Spleen (tissue), 11 donors: Measurements from ENCODE around the gene ZNF778. TPM values are rescaled to one million over a fixed set of nuclear protein-coding genes. Genes with fewer than 3 reads are reported as not detected.

ENCODE experiments used
- DNase-seq: peaks from one replicate; pipeline ENCODE4 v3.0.0-alpha.2; 2020
- H3K27ac ChIP-seq, 8 donors: fragments of 200-600 bp; sonication (generic) in 7 of 8; 1 replicate in 4 of 8; 2 replicates in 4 of 8; pipeline versions ENCODE4 v1.5.0 to v1.8.0; 2016 to 2021; ENCODE audit warnings: inconsistent platforms in 4 of 8, mild to moderate bottlenecking in 4 of 8, moderate library complexity in 1 of 8
- H3K27me3 ChIP-seq, 7 donors: fragments of 200-600 bp; sonication (generic) in 6 of 7; replicated peaks in 1 of 7; 1 replicate in 4 of 7; 2 replicates in 3 of 7; pipeline versions ENCODE4 v1.5.0 to v1.8.0; 2016 to 2021; ENCODE audit warnings: inconsistent platforms in 3 of 7, mild to moderate bottlenecking in 1 of 7
- H3K36me3 ChIP-seq, 6 donors: fragments of 200-600 bp; sonication (generic) in 5 of 6; 1 replicate in 4 of 6; 2 replicates in 2 of 6; pipeline versions ENCODE4 v1.5.0 to v1.8.0; 2016 to 2021; ENCODE audit warnings: inconsistent platforms in 2 of 6
- H3K4me1 ChIP-seq, 6 donors: fragments of 200-600 bp; sonication (generic) in 5 of 6; 1 replicate in 3 of 6; 2 replicates in 3 of 6; pipeline versions ENCODE4 v1.5.0 to v1.8.0; 2016 to 2021; ENCODE audit warnings: inconsistent platforms in 3 of 6
- H3K4me3 ChIP-seq, 8 donors: fragments of 200-600 bp; sonication (generic) in 7 of 8; 1 replicate in 4 of 8; 2 replicates in 4 of 8; pipeline versions ENCODE4 v1.5.0 to v1.8.0; 2016 to 2021; ENCODE audit warnings: inconsistent platforms in 4 of 8, mild to moderate bottlenecking in 4 of 8, moderate library complexity in 2 of 8
- H3K9me3 ChIP-seq, 8 donors: fragments of 200-600 bp; sonication (generic) in 7 of 8; 1 replicate in 4 of 8; 2 replicates in 4 of 8; pipeline versions ENCODE4 v1.5.0 to v1.8.0; 2016 to 2021; ENCODE audit warnings: inconsistent platforms in 4 of 8
- POLR2A ChIP-seq, 3 donors: fragments of 450-650 bp; IDR thresholded peaks; one replicate each; pipeline ENCODE4 v1.5.1; 2017; ENCODE audit warnings: antibody characterized with exemption in 3 of 3, mild to moderate bottlenecking in 1 of 3
- POLR2AphosphoS5 ChIP-seq, 3 donors: sonication (generic); formaldehyde crosslinking; IDR thresholded peaks; one replicate each; pipeline ENCODE4 v1.5.1; 2017; ENCODE audit warnings: antibody characterized with exemption in 3 of 3
- WGBS, 5 donors: extraction: QIAGEN DNeasy Blood & Tissue Kit in 3 of 5; methylation state at CpG; one replicate each; pipeline versions ENCODE4 v1.1.5 to v1.1.7; 2013 to 2018; 5-methylcytosine and 5-hydroxymethylcytosine counted together
- intact Hi-C: fragments of 100-400 bp; cut with DNase I; formaldehyde crosslinking; loops from one replicate; pipeline ENCODE4 v1.15.0; 2023; ENCODE audit warnings: low total_unique reads
- polyA plus RNA-seq, 3 donors: library from polyadenylated mRNA; stranded (reverse); fragments of 200-250 nt; gene quantifications; one replicate each; pipeline ENCODE4 v1.2.1, GENCODE V29; 2013
- total RNA-seq, 7 donors: library from RNA; depleted of rRNA in 3 of 7; stranded (reverse); fragments of >200 nt in 3 of 7; fragmentation: NEBNext Ultra II Directional in 4 of 7; extraction: Animal tissue kit (Norgen Biotek cat#: 25700) in 4 of 7; gene quantifications; one replicate each; pipeline versions ENCODE4 v1.1.0 to v1.2.1, GENCODE V29; 2016 to 2021
- TF ChIP-seq, protein P1 (sequence below), 11 experiments: fragments of 200-600 bp in 7 of 11; fragments of 450-650 bp in 4 of 11; sonication (generic) in 4 of 11; IDR thresholded peaks in 8 of 11; conservative IDR thresholded peaks in 3 of 11; 1 replicate in 7 of 11; 2 replicates in 4 of 11; pipeline versions ENCODE4 v1.4.0 to v1.8.0; 2016 to 2021; ENCODE audit warnings: antibody characterized with exemption in 11 of 11, inconsistent platforms in 4 of 11, mild to moderate bottlenecking in 1 of 11
- donor health status: healthy with polysubstance abuse.
- donor health status: DM: no; HTN: no; CAD: no; lungs with moderate emphysema.
- donor health status: DM: no; HTN: no; CAD: no.
- donor health status: Bipolar disorder and iron deficiency.
- donor health status: healthy.
- donor health status: DM: no; HTN: no; CAD: no.
- donor health status: DM: yes; HTN: yes; CAD: no.

The ZNF778 gene
- total and polyA plus RNA-seq, 10 donors = 1.6 to 34.4 (median 10.7) TPM

DNA sequence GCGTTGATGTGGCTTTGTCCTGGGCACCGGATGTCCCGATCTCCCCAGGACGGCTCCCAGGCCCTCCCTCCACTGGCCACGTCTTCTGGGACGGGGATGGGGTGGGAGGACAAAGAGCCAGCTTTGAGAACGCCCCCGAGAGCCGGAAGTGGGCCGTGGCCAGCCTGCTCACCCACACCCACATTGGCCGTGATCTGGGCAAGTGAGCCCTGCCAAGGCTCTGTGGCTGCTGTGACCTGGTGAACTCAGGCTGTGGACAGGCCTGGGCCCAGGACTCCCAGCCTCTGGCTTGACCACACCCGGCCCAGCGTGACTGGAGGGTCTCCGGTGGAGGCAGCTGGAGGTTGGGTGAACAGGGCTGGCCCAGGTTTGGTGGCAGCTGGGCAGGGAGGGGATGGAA is 42.6 kb upstream of the ZNF778 start:
- H3K9me3 ChIP-seq = no peaks in the 10 kb centered on the region
- DNase-seq = no peak
- TF ChIP-seq POLR2A (IDR thresholded peaks at IDR 0.05) (no peak), POLR2AphosphoS5 (IDR thresholded peaks at IDR 0.05) (peak in 2 of 3 donors; percentile 32 to 74)
- H3K36me3 ChIP-seq = no peaks in the 10 kb centered on the region
- H3K4me3 ChIP-seq = no peak overlapping the region
- H3K27me3 ChIP-seq = peaks cover 0 to 74% (median 6%) of the 10 kb centered on the region in 7 donors
- H3K27ac ChIP-seq = peak overlapping the region in 6 of 8 donors; percentile 14 to 64 (median 47)
- H3K4me1 ChIP-seq = peaks cover 6 to 51% (median 27%) of the 10 kb centered on the region in 6 donors
- intact Hi-C loops = no loop called here
- WGBS, 5 donors = 63 to 83% (median 79%) methylated on average over 1 to 14 of the region's 14 CpGs

DNA sequence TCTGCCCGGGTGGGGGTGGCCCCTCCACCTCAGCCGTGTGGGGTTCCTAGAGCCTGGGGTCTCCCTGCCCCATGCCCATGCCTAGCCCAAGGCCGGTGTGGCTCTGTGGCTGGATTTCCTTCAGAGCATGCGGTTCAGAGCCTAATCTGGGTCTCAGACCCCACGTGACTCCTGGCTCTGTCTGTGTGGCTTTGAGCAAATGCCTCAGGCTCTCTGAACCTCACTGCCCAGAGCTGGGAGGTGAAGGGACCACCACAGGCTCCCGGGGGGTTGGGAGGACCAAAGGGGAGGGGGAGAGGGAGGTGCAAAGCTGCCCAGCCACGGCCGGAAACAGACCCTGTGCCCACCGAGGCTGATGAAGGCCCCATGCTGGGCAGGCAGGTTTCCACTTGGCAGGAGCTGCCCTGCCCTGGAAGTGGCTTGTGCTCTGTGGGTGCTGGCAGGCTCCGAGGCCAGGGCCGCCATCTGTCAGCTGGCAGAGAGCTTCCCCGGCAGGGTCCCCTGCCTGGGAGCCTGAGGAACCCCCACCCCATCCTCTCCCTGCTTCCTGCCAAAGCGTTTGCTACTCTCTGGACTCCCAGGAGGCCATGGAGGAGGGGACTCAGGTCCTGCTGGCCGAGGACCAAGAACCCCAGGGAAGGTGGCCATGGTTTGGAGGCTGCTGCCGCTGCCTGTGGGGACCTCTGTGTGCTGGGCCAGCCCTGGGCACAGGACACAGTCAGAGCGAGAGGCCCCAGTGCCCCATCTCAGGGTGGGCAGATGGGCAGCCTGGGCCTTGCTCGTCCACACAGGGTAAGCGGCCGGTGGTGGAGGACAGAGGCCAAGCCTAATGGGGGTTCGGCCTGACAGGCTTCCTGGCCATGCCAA is 42.0 kb upstream of the ZNF778 start:
- Histone ChIP-seq H3K4me3 (no peak overlapping the region), H3K27me3 (peaks cover 0 to 74% (median 5%) of the 10 kb centered on the region in 7 donors), H3K4me1 (peaks cover 6 to 45% (median 21%) of the 10 kb centered on the region in 6 donors), H3K36me3 (no peaks in the 10 kb centered on the region), H3K27ac (peak overlapping the region in 6 of 8 donors; percentile 14 to 64 (median 47)), H3K9me3 (no peaks in the 10 kb centered on the region)
- intact Hi-C loops = no loop called here
- DNase-seq = no peak
- TF ChIP-seq, protein P1, sequence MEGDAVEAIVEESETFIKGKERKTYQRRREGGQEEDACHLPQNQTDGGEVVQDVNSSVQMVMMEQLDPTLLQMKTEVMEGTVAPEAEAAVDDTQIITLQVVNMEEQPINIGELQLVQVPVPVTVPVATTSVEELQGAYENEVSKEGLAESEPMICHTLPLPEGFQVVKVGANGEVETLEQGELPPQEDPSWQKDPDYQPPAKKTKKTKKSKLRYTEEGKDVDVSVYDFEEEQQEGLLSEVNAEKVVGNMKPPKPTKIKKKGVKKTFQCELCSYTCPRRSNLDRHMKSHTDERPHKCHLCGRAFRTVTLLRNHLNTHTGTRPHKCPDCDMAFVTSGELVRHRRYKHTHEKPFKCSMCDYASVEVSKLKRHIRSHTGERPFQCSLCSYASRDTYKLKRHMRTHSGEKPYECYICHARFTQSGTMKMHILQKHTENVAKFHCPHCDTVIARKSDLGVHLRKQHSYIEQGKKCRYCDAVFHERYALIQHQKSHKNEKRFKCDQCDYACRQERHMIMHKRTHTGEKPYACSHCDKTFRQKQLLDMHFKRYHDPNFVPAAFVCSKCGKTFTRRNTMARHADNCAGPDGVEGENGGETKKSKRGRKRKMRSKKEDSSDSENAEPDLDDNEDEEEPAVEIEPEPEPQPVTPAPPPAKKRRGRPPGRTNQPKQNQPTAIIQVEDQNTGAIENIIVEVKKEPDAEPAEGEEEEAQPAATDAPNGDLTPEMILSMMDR (IDR thresholded peaks at IDR 0.05 in 8 of 11, conservative IDR thresholded peaks at IDR 0.05 in 3 of 11) = no peak
- TF ChIP-seq POLR2AphosphoS5 (IDR thresholded peaks at IDR 0.05) (no peak), POLR2A (IDR thresholded peaks at IDR 0.05) (no peak)
- WGBS, 5 donors = 47 to 72% (median 55%) methylated on average over 9 to 20 of the region's 20 CpGs

DNA sequence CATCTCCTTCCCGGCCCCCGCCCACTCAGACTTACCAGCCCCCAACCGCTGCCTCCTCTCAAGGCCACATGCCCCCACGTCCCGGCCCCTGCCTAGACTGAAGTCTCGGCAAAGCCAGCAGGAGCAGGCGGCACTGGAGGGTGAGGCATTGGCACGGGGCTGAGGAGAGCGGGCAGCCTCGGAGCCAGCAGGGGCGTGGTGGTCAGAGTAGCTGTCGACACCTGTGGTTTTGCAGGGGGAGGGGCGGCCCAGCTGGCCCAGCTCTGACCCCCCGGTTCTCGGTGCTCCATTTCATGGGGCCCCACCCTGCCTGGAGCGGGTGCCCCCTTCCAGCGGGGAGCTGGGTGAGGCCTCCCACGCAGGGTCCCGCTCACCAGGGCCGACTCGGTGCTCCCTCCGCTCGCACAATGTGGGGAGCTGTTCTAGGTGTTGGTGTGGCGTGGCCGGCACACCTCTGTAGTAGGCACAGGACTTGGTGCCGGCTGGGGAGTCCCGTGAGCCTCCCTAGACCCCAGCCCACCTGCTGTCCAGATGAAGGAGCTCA is 41.3 kb upstream of the ZNF778 start:
- Histone ChIP-seq H3K4me3 (no peak overlapping the region), H3K27ac (no peak overlapping the region), H3K36me3 (no peaks in the 10 kb centered on the region), H3K9me3 (no peaks in the 10 kb centered on the region), H3K4me1 (peaks cover 0 to 38% (median 14%) of the 10 kb centered on the region in 6 donors), H3K27me3 (peaks cover 0 to 74% (median 5%) of the 10 kb centered on the region in 7 donors)
- 74 to 87% (median 85%) methylated on average over 18 to 27 of the region's 27 CpGs for WGBS, 5 donors
- intact Hi-C loops = no loop called here
- DNase-seq = no peak
- TF ChIP-seq POLR2AphosphoS5 (IDR thresholded peaks at IDR 0.05) = no peak
- no peak for TF ChIP-seq POLR2A (IDR thresholded peaks at IDR 0.05)

DNA sequence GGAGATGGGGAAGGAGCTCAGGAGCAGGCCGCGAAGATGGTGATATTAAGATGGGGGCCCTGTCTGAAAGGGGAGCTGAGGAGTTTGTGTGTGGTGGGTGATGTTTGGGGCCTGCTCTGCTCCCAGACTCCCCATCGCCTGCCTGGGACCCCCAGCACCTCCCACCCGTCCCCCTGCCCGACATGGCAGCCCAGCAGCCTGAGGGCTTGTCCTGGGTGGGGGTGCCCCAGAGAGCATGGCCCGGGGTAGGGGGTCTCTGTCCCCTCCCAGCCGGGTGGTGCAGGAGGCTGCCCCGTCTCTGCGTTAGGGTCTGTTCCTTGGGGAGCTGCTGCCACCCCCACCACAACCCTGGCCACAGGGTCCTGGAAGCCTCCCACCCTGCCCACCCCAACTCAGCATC is 40.8 kb upstream of the ZNF778 start:
- no peak for DNase-seq
- no peaks in the 10 kb centered on the region for H3K36me3 ChIP-seq
- whole genome bisulfite sequencing, 5 donors = 84 to 97% (median 93%) methylated on average over 7 to 9 of the region's 9 CpGs
- intact Hi-C loops = no loop called here
- H3K27me3 ChIP-seq = peaks cover 0 to 77% (median 5%) of the 10 kb centered on the region in 7 donors
- peaks cover 0 to 33% (median 10%) of the 10 kb centered on the region in 6 donors for H3K4me1 ChIP-seq
- H3K27ac ChIP-seq = no peak overlapping the region
- no peak for TF ChIP-seq POLR2A (IDR thresholded peaks at IDR 0.05)
- TF ChIP-seq POLR2AphosphoS5 (IDR thresholded peaks at IDR 0.05) = no peak
- TF ChIP-seq, protein P1 (IDR thresholded peaks at IDR 0.05 in 8 of 11, conservative IDR thresholded peaks at IDR 0.05 in 3 of 11) = no peak
- no peaks in the 10 kb centered on the region for H3K9me3 ChIP-seq
- H3K4me3 ChIP-seq = no peak overlapping the region

DNA sequence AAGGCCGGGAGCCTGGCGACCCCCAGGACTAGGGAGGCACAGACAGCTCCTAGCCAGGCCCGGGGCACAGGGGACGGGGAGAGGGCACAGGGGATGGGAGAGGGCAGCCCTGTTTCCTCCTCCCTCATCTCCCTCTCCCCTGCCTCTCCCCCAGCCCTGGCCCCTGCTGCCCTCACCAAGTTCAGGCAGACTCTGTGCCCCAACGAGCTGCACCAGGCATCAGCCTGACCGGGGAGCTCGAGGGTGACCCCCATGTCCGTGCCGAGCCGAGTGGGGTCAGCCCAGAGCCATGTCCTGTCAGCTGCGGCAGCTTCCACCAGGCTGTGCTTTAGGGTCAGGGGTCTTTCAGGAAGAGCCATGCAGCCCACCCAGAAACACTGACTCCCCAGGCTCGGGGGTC is 40.0 kb upstream of the ZNF778 start:
- no peak for DNase-seq
- 74 to 87% (median 83%) methylated on average over 10 to 12 of the region's 12 CpGs for WGBS, 5 donors

More for the DNA sequence above, 40.0 kb upstream of the ZNF778 start:
- no peak overlapping the region for H3K27ac ChIP-seq
- H3K4me3 ChIP-seq = no peak overlapping the region
- H3K4me1 ChIP-seq = peaks cover 0 to 26% (median 4%) of the 10 kb centered on the region in 6 donors
- TF ChIP-seq POLR2A (IDR thresholded peaks at IDR 0.05) (no peak), POLR2AphosphoS5 (IDR thresholded peaks at IDR 0.05) (no peak)
- TF ChIP-seq, protein P1 (IDR thresholded peaks at IDR 0.05 in 8 of 11, conservative IDR thresholded peaks at IDR 0.05 in 3 of 11) = no peak
- no peaks in the 10 kb centered on the region for H3K36me3 ChIP-seq
- H3K27me3 ChIP-seq = peaks cover 0 to 75% (median 0%) of the 10 kb centered on the region in 7 donors
- no peaks in the 10 kb centered on the region for H3K9me3 ChIP-seq
- intact Hi-C loops = no loop called here
